ENCODE data around the gene SPRY4.
A peak's percentile ranks its signal among the peaks of the same experiment; 100 is the strongest.

Gene SPRY4

GRCh38 chr5:142360607-142361120 is 35.8 kb upstream of the SPRY4 start:
- in situ Hi-C loops (cut with MboI; ENCODE audit: low sequenced_read_pairs, unreplicated experiment), result no loop called here
- TF ChIP-seq, protein P1, sequence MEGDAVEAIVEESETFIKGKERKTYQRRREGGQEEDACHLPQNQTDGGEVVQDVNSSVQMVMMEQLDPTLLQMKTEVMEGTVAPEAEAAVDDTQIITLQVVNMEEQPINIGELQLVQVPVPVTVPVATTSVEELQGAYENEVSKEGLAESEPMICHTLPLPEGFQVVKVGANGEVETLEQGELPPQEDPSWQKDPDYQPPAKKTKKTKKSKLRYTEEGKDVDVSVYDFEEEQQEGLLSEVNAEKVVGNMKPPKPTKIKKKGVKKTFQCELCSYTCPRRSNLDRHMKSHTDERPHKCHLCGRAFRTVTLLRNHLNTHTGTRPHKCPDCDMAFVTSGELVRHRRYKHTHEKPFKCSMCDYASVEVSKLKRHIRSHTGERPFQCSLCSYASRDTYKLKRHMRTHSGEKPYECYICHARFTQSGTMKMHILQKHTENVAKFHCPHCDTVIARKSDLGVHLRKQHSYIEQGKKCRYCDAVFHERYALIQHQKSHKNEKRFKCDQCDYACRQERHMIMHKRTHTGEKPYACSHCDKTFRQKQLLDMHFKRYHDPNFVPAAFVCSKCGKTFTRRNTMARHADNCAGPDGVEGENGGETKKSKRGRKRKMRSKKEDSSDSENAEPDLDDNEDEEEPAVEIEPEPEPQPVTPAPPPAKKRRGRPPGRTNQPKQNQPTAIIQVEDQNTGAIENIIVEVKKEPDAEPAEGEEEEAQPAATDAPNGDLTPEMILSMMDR (IDR thresholded peaks at IDR 0.05; ENCODE audit: borderline replicate concordance, control extremely low read depth, extremely low read depth, insufficient read depth, missing control alignments), result no peak
- DNase-seq (ENCODE audit: low spot score), result no peak

DNA sequence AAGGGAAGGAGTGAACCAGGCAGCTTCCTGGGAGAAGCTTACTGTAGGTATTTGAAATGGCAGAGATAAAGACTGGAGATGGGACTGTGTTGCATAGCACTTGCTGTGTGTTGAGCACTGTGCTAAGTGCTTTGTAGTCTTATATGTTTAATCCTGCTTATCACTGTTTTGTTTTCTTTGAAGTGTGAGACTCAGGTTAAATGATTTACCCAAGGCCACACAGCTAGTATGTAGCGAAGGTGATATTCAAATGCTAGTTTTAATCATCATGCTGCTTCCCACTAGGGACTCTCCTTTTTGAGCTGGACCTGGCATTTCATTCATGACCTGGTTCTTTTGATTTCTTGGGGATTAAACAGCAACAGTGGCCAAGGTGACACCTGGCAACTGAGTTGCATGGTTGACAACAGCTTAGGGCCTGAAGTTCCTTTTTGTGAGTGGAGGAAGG is 35.3 kb upstream of the SPRY4 start:
- peak; percentile 4 for DNase-seq (ENCODE audit: low spot score)

GRCh38 chr5:142358648-142359047 is 33.8 kb upstream of the SPRY4 start:
- in situ Hi-C loops (cut with MboI; ENCODE audit: low sequenced_read_pairs, unreplicated experiment), result no loop called here
- TF ChIP-seq, protein P1 (IDR thresholded peaks at IDR 0.05; ENCODE audit: borderline replicate concordance, control extremely low read depth, extremely low read depth, insufficient read depth, missing control alignments), result no peak
- DNase-seq (ENCODE audit: low spot score), result no peak

More for the DNA sequence above, 35.3 kb upstream of the SPRY4 start:
- TF ChIP-seq, protein P1 (IDR thresholded peaks at IDR 0.05; ENCODE audit: borderline replicate concordance, control extremely low read depth, extremely low read depth, insufficient read depth, missing control alignments), result no peak
- in situ Hi-C loops (cut with MboI; ENCODE audit: low sequenced_read_pairs, unreplicated experiment), result no loop called here

DNA sequence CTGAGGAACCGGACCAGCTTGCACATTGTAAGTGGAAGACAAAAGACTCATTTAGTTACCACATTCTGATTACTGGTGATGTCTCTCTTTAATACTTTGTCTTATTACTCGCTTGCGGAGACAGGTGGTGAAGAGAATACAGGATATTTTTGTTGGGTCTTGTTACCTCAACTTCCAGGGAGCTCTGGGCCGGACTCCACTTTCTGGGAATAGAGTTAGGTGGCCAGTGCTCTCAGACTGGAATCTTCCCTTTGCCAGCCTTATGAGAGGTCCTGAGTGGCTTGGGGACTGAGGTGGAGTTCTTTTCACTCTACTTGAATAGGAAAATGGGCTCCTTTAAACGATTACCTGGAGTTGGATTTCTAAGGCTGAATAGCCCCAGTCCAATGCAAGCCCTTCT is 33.3 kb upstream of the SPRY4 start:
- TF ChIP-seq, protein P1 (IDR thresholded peaks at IDR 0.05; ENCODE audit: borderline replicate concordance, control extremely low read depth, extremely low read depth, insufficient read depth, missing control alignments), result no peak
- peak; percentile 15 for DNase-seq (ENCODE audit: low spot score)
- in situ Hi-C loops (cut with MboI; ENCODE audit: low sequenced_read_pairs, unreplicated experiment), result no loop called here

- peak; percentile 12 for DNase-seq (ENCODE audit: low spot score)
- in situ Hi-C loops (cut with MboI; ENCODE audit: low sequenced_read_pairs, unreplicated experiment), result no loop called here
- TF ChIP-seq, protein P1 (IDR thresholded peaks at IDR 0.05; ENCODE audit: borderline replicate concordance, control extremely low read depth, extremely low read depth, insufficient read depth, missing control alignments), result no peak
Observed at GRCh38 chr5:142357469-142358090, 32.8 kb upstream of the SPRY4 start.

- TF ChIP-seq, protein P1 (IDR thresholded peaks at IDR 0.05; ENCODE audit: borderline replicate concordance, control extremely low read depth, extremely low read depth, insufficient read depth, missing control alignments), result no peak
- in situ Hi-C loops (cut with MboI; ENCODE audit: low sequenced_read_pairs, unreplicated experiment), result no loop called here
- peak; percentile 93 for DNase-seq (ENCODE audit: low spot score)
Observed at GRCh38 chr5:142356716-142357468, 32.1 kb upstream of the SPRY4 start.
